SK-N-MC (cell line): ENCODE results near the gene MYO18B.

Source experiments
- DNase-seq: peaks from one replicate; pipeline ENCODE4 v3.0.0-alpha.2; 2011; ENCODE audit warnings: low read depth, low spot score
- H3K27ac ChIP-seq: fragments of 200-600 bp; sonication (generic); 2 replicates; pipeline ENCODE4 v1.5.1; 2016; ENCODE audit warnings: mixed run types
- H3K36me3 ChIP-seq: fragments of 200-600 bp; sonication (generic); 2 replicates; pipeline ENCODE4 v1.6.1; 2017; ENCODE audit warnings: antibody characterized with exemption, low read length, mixed read lengths; ENCODE audit not compliant: insufficient read depth
- H3K4me3 ChIP-seq: fragments of 200-600 bp; sonication (generic); 2 replicates; pipeline ENCODE4 v1.5.1; 2016
- H3K9ac ChIP-seq: fragments of 200-600 bp; sonication (generic); 2 replicates; pipeline ENCODE4 v1.8.0; 2017; ENCODE audit warnings: mixed run types, mixed read lengths; ENCODE audit not compliant: insufficient read length
- H3K9me3 ChIP-seq: fragments of 200-600 bp; sonication (generic); 2 replicates; pipeline ENCODE4 v1.6.1; 2017; ENCODE audit warnings: low read depth, mild to moderate bottlenecking, antibody characterized with exemption, low read length, moderate library complexity, mixed read lengths
- EZH2 ChIP-seq: fragments of 200-600 bp; sonication (generic); IDR thresholded peaks from one replicate; pipeline ENCODE4 v1.6.1; 2017; ENCODE audit warnings: antibody characterized with exemption
- FOXP2 ChIP-seq: optimal IDR thresholded peaks from 2 replicates; pipeline ENCODE3; 2011; ENCODE audit warnings: mild to moderate bottlenecking, moderate library complexity; ENCODE audit not compliant: insufficient read depth; ENCODE audit errors: extremely low read length, control extremely low read depth
- POLR2AphosphoS5 ChIP-seq: IDR thresholded peaks from 2 replicates; pipeline ENCODE4 v1.6.1; 2012; ENCODE audit warnings: mild to moderate bottlenecking, low read depth, low read length, borderline replicate concordance

The MYO18B gene

GRCh38 chr22:25749420-25750169, 7.6 kb downstream of the MYO18B start:
- DNase-seq = no peak
- Histone ChIP-seq H3K27ac (no peak overlapping the region), H3K9me3 (no peaks in the 10 kb centered on the region), H3K4me3 (no peak overlapping the region), H3K36me3 (no peaks in the 10 kb centered on the region), H3K9ac (no peak overlapping the region)
- TF ChIP-seq EZH2 (no peak), FOXP2 (no peak), POLR2AphosphoS5 (no peak)

GRCh38 chr22:25750569-25751173, 8.7 kb downstream of the MYO18B start:
- Histone ChIP-seq H3K9ac (no peak overlapping the region), H3K4me3 (no peak overlapping the region), H3K9me3 (no peaks in the 10 kb centered on the region), H3K36me3 (no peaks in the 10 kb centered on the region), H3K27ac (no peak overlapping the region)
- no peak for TF ChIP-seq FOXP2
- TF ChIP-seq POLR2AphosphoS5 = no peak
- no peak for TF ChIP-seq EZH2
- DNase-seq = no peak

DNA sequence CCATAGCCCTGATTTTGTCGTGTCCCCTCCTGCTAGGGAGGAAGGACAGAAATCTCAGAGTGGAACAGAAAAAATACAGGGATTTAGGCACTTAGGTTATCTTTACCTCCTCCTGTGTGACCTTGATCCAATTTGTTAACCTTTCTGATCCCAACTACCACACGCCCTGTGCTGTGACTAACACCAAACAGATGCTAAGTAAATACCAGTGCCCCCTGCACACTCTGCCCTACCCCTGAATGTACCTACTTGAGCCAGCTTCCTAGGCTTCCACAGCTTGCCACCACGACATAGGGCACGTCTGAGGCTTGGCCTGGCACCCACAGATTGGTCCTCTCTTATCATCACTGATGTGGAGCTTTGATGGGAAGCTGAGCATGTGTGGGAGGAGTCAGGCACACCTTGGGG, 9.2 kb downstream of the MYO18B start:
- H3K4me3 ChIP-seq = no peak overlapping the region
- no peak for DNase-seq
- H3K9me3 ChIP-seq = no peaks in the 10 kb centered on the region
- H3K27ac ChIP-seq = no peak overlapping the region
- no peak for TF ChIP-seq POLR2AphosphoS5
- no peak for TF ChIP-seq EZH2
- no peak for TF ChIP-seq FOXP2
- no peak overlapping the region for H3K9ac ChIP-seq
- no peaks in the 10 kb centered on the region for H3K36me3 ChIP-seq

- no peak for TF ChIP-seq FOXP2
- no peak for TF ChIP-seq EZH2
- TF ChIP-seq POLR2AphosphoS5 = no peak
- Histone ChIP-seq H3K9ac (no peak overlapping the region), H3K4me3 (no peak overlapping the region), H3K9me3 (no peaks in the 10 kb centered on the region), H3K27ac (no peak overlapping the region), H3K36me3 (no peaks in the 10 kb centered on the region)
- no peak for DNase-seq
Observed at GRCh38 chr22:25752615-25753214, 10.7 kb downstream of the MYO18B start.

- H3K36me3 ChIP-seq = no peaks in the 10 kb centered on the region
- H3K9me3 ChIP-seq = no peaks in the 10 kb centered on the region
- H3K4me3 ChIP-seq = no peak overlapping the region
- DNase-seq = no peak
- TF ChIP-seq POLR2AphosphoS5 (no peak), FOXP2 (no peak), EZH2 (no peak)
- no peak overlapping the region for H3K27ac ChIP-seq
- H3K9ac ChIP-seq = no peak overlapping the region
Observed at GRCh38 chr22:25753252-25753651, 11.3 kb downstream of the MYO18B start.

DNA sequence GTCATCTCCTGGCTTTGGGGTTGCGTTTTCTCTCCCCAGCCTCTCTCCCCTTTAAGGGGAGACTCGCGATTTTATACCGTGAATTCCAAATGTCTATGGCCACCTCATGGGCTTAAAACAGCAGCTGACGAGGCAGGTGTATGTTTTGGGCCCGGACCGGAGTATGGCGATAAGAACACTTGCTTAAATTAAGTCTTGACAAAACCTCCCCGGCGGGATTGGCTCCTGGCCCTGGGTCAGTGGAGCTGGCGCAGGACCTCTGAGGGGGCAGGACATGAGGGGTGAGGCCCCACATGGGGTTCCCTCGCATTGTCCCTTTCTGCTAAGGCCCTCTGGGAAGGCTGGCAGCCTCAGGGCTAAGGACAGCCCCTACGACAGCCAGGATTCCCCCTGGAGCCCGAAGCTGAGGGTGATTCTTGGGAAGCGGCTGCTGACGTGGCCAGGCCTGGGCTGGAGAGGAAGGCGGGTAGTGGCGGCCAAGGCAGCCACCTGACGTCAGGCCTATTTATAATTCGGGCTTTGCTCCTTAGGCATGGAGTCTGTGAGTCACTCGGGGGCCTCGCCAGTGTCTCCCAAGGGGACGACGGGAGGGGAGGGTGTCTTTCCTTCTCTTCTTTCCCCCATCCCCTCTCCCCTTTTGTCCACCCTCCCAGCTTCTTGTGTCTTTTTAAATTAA, 12.7 kb downstream of the MYO18B start:
- H3K27ac ChIP-seq = no peak overlapping the region
- DNase-seq = no peak
- no peak overlapping the region for H3K4me3 ChIP-seq
- TF ChIP-seq EZH2 (no peak), FOXP2 (no peak), POLR2AphosphoS5 (no peak)
- H3K9me3 ChIP-seq = no peaks in the 10 kb centered on the region
- no peaks in the 10 kb centered on the region for H3K36me3 ChIP-seq
- H3K9ac ChIP-seq = no peak overlapping the region

GRCh38 chr22:25757686-25758085, 15.7 kb downstream of the MYO18B start:
- no peaks in the 10 kb centered on the region for H3K9me3 ChIP-seq
- no peak overlapping the region for H3K4me3 ChIP-seq
- no peak overlapping the region for H3K27ac ChIP-seq
- H3K9ac ChIP-seq = no peak overlapping the region
- DNase-seq = no peak
- no peaks in the 10 kb centered on the region for H3K36me3 ChIP-seq
- TF ChIP-seq POLR2AphosphoS5 = no peak

GRCh38 chr22:25758316-25758715, 16.3 kb downstream of the MYO18B start:
- H3K9me3 ChIP-seq = no peaks in the 10 kb centered on the region
- H3K4me3 ChIP-seq = no peak overlapping the region
- H3K27ac ChIP-seq = no peak overlapping the region
- no peaks in the 10 kb centered on the region for H3K36me3 ChIP-seq
- DNase-seq = no peak
- TF ChIP-seq FOXP2 (no peak), POLR2AphosphoS5 (no peak), EZH2 (no peak)
- H3K9ac ChIP-seq = no peak overlapping the region
